ENCODE results near the gene TRIM2.

TRIM2 gene

GRCh38 chr4:153276971-153277370, 72.7 kb downstream of the TRIM2 start:
- DNase-seq: no peak

GRCh38 chr4:153281476-153281875, 77.2 kb downstream of the TRIM2 start:
- no peak for DNase-seq

- no peak for DNase-seq
These were observed 77.8 kb downstream of the TRIM2 start for GRCh38 chr4:153282023-153282422.

GRCh38 chr4:153283260-153283659, 79.0 kb downstream of the TRIM2 start:
- DNase-seq: no peak

DNA sequence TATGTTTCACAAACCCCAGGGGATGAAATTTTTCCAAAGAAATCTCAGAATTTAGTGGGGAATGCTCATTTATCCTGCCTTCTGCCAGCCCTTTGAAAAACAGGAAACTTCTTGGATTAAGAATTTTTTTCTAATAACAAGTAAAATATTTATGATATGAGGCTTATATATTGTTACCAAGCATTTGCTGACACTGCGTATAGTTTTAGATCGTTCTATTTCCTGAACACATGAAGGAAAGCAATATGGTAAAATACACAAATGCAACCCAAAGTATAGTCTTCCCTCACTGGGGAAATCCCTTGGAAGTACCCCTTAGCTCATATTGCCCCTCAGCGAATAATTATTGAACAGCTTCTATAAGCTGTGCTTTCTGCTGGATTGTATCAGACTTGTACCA, 85.9 kb downstream of the TRIM2 start:
- DNase-seq: no peak

- DNase-seq: no peak
These were observed 87.3 kb downstream of the TRIM2 start for GRCh38 chr4:153291562-153291961.

DNA sequence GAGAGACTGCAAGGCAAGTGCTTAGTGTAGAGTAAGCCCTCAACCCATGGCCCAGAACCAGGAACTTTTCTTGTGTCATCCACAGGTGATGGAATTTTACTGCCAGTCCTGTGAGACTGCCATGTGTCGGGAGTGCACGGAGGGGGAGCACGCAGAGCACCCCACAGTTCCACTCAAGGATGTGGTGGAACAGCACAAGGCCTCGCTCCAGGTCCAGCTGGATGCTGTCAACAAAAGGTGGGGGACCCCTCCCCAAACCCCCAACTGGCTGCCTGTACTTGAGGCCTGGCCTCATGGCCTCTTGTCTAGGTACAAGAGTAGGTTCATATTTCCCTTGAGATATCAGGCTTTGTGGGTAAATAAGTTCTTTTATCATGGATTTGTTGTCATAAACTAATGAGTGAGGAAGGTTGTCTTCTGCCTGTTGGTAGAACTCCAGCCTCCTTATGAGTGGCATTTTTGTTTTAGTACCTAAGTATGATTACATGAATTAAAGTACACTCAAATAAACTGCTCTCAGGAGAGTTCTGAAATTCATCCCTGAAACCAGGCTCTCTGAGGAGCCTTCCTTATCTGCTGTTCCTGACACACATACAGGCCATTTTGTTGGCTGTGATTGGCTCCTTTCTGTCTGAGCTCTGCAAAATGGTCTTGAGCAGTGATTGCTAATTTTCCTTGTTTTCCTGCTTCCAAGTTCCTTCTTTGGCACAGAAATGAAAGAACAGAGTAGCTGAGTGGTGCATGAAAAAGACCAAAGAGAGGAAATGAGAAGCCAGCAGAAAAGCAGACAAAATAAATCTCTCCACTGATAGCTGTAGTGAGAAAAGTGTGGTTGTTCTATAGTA, 88.9 kb downstream of the TRIM2 start:
- DNase-seq: no peak

- DNase-seq: no peak
These were observed 89.5 kb downstream of the TRIM2 start for GRCh38 chr4:153293742-153294057.

- no peak for DNase-seq
These were observed 90.4 kb downstream of the TRIM2 start for GRCh38 chr4:153294631-153295030.

- DNase-seq: no peak
These were observed 91.0 kb downstream of the TRIM2 start for GRCh38 chr4:153295131-153295755.

DNA sequence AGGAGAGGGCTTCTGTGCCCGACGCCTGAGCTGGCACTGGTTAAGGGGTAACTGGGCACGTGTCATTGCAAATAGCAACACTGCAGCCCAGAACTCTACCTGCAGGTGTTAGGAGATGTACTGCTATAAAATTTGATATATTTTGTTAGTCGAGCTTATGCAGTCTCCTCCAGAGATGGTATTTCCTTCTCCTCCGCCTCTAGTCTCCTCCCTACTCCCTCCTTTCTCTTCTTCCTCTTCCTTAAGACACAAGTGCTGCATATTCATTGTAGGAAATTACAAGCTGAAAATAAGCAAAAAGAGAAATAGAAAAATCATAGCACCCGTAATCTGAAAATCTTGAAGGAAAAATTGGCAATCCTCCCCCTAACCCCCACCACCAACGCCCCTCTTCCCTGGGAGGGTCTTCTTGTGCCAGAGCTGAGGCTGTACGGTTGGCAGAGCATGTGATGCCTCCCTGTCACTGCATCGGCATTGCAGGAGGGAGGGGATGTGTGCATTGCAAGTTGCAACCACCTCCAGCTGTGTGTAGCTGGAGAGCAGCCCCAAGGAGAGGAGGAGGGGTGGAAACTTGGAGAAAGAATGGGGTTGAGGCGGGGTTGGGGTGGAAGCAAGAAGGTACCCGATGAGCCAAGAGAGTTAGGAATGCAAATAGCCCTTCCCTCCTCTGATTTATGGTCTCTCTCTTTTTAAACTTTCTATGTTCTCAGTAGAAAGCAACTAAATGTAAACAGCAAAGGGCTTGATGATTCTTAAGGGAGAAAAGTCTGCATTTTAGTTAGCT, 92.0 kb downstream of the TRIM2 start:
- no peak for DNase-seq

GRCh38 chr4:153297116-153297515, 92.9 kb downstream of the TRIM2 start:
- DNase-seq: no peak

- no peak for DNase-seq
These were observed 106.5 kb downstream of the TRIM2 start for GRCh38 chr4:153310793-153311192.

GRCh38 chr4:153314915-153315314, 110.7 kb downstream of the TRIM2 start:
- no peak for DNase-seq

- peak; percentile 11 to 58 for DNase-seq
These were observed 114.6 kb downstream of the TRIM2 start for GRCh38 chr4:153318696-153319320.

GRCh38 chr4:153322791-153323190, 118.5 kb downstream of the TRIM2 start:
- DNase-seq: no peak

- DNase-seq: no peak
These were observed 119.8 kb downstream of the TRIM2 start for GRCh38 chr4:153324046-153324445.

- no peak for DNase-seq
These were observed 121.3 kb downstream of the TRIM2 start for GRCh38 chr4:153325558-153325957.

- DNase-seq: no peak
These were observed 122.3 kb downstream of the TRIM2 start for GRCh38 chr4:153326513-153326912.

DNA sequence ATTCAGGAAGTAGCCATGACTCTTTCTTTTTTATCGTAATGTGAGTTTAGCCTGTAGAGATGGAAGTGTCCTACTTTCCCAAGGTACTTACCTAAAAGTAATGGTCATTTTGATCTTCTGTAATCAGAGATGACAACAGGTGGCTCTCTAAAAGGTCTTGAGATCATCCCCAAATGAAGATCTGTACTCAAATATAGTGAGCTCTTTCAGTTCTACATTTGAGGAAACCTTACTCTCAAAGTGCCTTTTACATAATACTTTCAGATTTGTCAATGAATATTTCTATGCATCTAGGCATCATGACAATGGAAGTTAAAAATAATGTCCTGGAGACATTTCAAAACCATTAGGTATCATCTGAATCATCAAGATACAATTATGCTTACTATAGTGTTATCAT, 123.0 kb downstream of the TRIM2 start:
- no peak for DNase-seq

GRCh38 chr4:153332936-153333335, 128.7 kb downstream of the TRIM2 start:
- no peak for DNase-seq

- DNase-seq: no peak
These were observed 129.6 kb downstream of the TRIM2 start for GRCh38 chr4:153333874-153334273.

GRCh38 chr4:153335665-153336064, 131.4 kb downstream of the TRIM2 start:
- no peak for DNase-seq

Measured in NCI-H446 (cell line).